ENCODE data around the gene MACROH2A2. TPM values are rescaled to one million over a fixed set of nuclear protein-coding genes. Genes with fewer than 3 reads are reported as not detected.

MACROH2A2 gene
- total RNA-seq, 1 donor from 2014 or later, result 7.1 TPM

Other genes with a start within 250 kb of the MACROH2A2 start
- gene AIFM2, start 80.0 kb downstream of the MACROH2A2 start, total RNA-seq, result 9.5 and 11.6 TPM in 2 replicates
- 12.5 and 13.6 TPM in 2 replicates for gene TYSND1, start 93.9 kb downstream of the MACROH2A2 start, total RNA-seq
- 115 and 129 TPM in 2 replicates for gene SAR1A, start 117.7 kb downstream of the MACROH2A2 start, total RNA-seq
- gene PPA1, start 180.6 kb downstream of the MACROH2A2 start, total RNA-seq, result 405 and 419 TPM in 2 replicates
- not detected in 2 replicates for gene NPFFR1, start 231.2 kb downstream of the MACROH2A2 start, total RNA-seq